ENCODE measurements around the gene TMC6.
"Not testable (repeated sequence)": the region's sequence is repeated elsewhere in the genome, so short reads cannot be mapped to it uniquely, and the experiment has no call there.

The TMC6 gene

DNA sequence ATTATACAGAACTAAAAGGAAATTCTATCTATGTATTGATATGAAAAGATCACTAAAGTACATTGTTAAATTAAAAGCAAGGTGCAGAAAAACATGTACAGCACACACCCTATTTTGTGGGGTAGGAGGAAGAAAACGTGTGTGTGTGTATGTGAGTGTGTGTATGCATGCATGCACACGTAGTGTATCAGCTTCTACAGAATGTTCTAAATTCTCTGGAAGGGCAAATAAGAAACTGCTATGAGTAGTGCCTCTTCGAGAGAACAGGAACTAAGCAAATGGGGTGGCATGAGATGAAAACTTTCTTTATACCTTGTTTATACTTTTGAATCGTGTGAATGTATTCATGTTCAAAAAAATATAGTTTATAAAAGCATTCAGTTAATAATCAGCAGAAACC lies 58.9 kb downstream of the TMC6 start:
- no peaks in the 10 kb centered on the region for H3K9me3 ChIP-seq (ENCODE audit: control insufficient read depth, low read length)
- H3K4me3 ChIP-seq (ENCODE audit: insufficient read depth, low read depth, low read length, poor library complexity, severe bottlenecking), result no peak overlapping the region
- peaks cover 76% of the 10 kb centered on the region for H3K36me3 ChIP-seq (ENCODE audit: control insufficient read depth, insufficient read depth, low read length)
- no peak overlapping the region for H3K27ac ChIP-seq (ENCODE audit: insufficient read depth, low read length, poor library complexity, severe bottlenecking)
- H3K27me3 ChIP-seq (replicated peaks; ENCODE audit: control insufficient read depth, insufficient read depth, low read length, poor library complexity, severe bottlenecking), result no peaks in the 10 kb centered on the region
- no peaks in the 10 kb centered on the region for H3K4me1 ChIP-seq (ENCODE audit: control insufficient read depth, insufficient read depth, low read length, poor library complexity, severe bottlenecking)
- no peak for DNase-seq

DNA sequence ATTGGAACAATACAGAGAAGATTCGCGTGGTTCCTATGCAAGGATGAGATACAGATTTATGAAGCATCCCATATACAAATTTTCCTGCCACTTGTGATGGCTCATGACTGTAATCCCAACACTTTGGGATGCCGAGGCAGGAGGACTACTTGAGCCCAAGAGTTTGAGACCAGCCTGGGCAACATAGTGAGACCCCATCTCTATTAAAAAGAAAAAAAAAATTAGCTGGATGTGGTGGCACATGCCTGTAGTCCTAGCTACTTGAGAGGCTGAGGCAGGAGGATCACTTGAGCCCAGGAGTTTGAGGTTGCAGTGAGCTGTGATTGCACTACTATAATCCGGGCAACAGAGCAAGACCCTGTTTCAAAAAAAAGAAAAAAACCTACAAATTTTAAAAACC lies 61.6 kb downstream of the TMC6 start:
- H3K4me1 ChIP-seq (ENCODE audit: control insufficient read depth, insufficient read depth, low read length, poor library complexity, severe bottlenecking); H3K27me3 ChIP-seq (replicated peaks; ENCODE audit: control insufficient read depth, insufficient read depth, low read length, poor library complexity, severe bottlenecking); H3K27ac ChIP-seq (ENCODE audit: insufficient read depth, low read length, poor library complexity, severe bottlenecking); DNase-seq; H3K9me3 ChIP-seq (ENCODE audit: control insufficient read depth, low read length); H3K4me3 ChIP-seq (ENCODE audit: insufficient read depth, low read depth, low read length, poor library complexity, severe bottlenecking): not testable (repeated sequence)
- H3K36me3 ChIP-seq (ENCODE audit: control insufficient read depth, insufficient read depth, low read length), result peaks cover 51% of the 10 kb centered on the region

DNA sequence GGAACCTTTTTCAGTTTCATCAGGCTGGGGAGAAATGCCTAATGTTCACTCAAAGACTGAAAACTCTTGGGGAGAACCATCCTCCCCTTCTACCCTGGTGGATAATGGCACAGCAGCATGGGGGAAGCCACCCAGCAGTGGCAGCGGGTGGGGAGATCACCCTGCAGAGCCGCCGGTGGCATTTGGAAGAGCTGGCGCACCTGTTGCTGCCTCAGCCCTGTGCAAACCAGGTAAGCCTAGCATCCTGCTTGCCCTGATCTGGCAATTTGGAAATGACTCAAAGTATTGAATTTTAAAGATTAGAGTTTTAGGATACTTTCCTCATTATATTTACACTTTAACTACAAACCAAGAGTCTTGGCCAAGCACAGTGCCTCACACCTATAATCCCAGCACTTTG lies 63.8 kb downstream of the TMC6 start:
- Histone ChIP-seq H3K4me3 (ENCODE audit: insufficient read depth, low read depth, low read length, poor library complexity, severe bottlenecking) (no peak overlapping the region), H3K9me3 (ENCODE audit: control insufficient read depth, low read length) (no peaks in the 10 kb centered on the region), H3K27me3 (replicated peaks; ENCODE audit: control insufficient read depth, insufficient read depth, low read length, poor library complexity, severe bottlenecking) (no peaks in the 10 kb centered on the region), H3K27ac (ENCODE audit: insufficient read depth, low read length, poor library complexity, severe bottlenecking) (no peak overlapping the region), H3K4me1 (ENCODE audit: control insufficient read depth, insufficient read depth, low read length, poor library complexity, severe bottlenecking) (no peaks in the 10 kb centered on the region), H3K36me3 (ENCODE audit: control insufficient read depth, insufficient read depth, low read length) (peaks cover 29% of the 10 kb centered on the region)
- DNase-seq, result no peak

DNA sequence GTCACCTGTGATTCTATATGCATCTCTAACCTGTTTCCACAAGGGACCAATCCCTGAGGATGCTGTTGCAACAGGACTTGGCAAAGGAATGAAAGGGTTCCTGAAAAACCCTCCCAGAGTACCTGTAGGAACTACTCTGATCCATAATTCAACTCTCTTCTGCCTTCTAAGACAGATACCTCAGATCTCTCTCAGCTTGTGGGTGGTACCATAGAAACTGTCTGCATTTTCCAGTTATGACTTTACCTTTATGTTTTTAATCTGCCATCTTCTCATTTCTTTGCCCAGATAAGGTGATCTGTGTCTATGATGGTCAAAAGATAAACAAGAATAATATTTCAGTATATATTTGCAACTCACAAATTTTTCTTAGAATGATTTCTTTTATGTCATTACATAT lies 65.1 kb downstream of the TMC6 start:
- Histone ChIP-seq H3K4me1 (ENCODE audit: control insufficient read depth, insufficient read depth, low read length, poor library complexity, severe bottlenecking) (no peaks in the 10 kb centered on the region), H3K36me3 (ENCODE audit: control insufficient read depth, insufficient read depth, low read length) (peaks cover 21% of the 10 kb centered on the region), H3K27ac (ENCODE audit: insufficient read depth, low read length, poor library complexity, severe bottlenecking) (no peak overlapping the region), H3K4me3 (ENCODE audit: insufficient read depth, low read depth, low read length, poor library complexity, severe bottlenecking) (no peak overlapping the region), H3K9me3 (ENCODE audit: control insufficient read depth, low read length) (no peaks in the 10 kb centered on the region), H3K27me3 (replicated peaks; ENCODE audit: control insufficient read depth, insufficient read depth, low read length, poor library complexity, severe bottlenecking) (no peaks in the 10 kb centered on the region)
- no peak for DNase-seq

DNA sequence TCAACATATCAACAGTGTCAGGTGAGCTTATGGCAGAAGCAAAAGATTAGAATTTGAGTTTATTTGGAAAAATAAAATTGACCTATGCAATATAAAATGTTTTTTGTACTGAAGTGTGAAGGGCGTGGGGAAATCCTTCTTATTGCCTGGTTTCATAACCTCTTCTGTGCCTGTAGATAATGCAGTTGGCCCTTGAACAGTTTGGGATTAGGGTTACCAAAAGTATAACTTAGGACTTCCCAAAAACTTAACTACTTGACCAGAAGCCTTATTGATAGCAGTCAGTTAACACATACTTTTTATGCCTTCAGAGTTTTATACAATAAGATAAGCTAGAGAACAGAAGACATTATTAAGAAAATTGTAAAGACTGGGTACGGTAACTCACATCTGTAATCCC lies 66.0 kb downstream of the TMC6 start:
- no peaks in the 10 kb centered on the region for H3K9me3 ChIP-seq (ENCODE audit: control insufficient read depth, low read length)
- no peaks in the 10 kb centered on the region for H3K4me1 ChIP-seq (ENCODE audit: control insufficient read depth, insufficient read depth, low read length, poor library complexity, severe bottlenecking)
- peaks cover 15% of the 10 kb centered on the region for H3K36me3 ChIP-seq (ENCODE audit: control insufficient read depth, insufficient read depth, low read length)
- H3K27me3 ChIP-seq (replicated peaks; ENCODE audit: control insufficient read depth, insufficient read depth, low read length, poor library complexity, severe bottlenecking), result no peaks in the 10 kb centered on the region
- no peak for DNase-seq
- no peak overlapping the region for H3K4me3 ChIP-seq (ENCODE audit: insufficient read depth, low read depth, low read length, poor library complexity, severe bottlenecking)
- H3K27ac ChIP-seq (ENCODE audit: insufficient read depth, low read length, poor library complexity, severe bottlenecking), result no peak overlapping the region
